B cell (primary cell): ENCODE results near the gene RNPC3. TPM values are rescaled to one million over a fixed set of nuclear protein-coding genes. Genes with fewer than 3 reads are reported as not detected.
"Not testable (repeated sequence)": the region's sequence is repeated elsewhere in the genome, so short reads cannot be mapped to it uniquely, and the experiment has no call there.

Source experiments
- ATAC-seq: fragments of 200-7000 bp; cut with Tn5 transposase; one replicate; pipeline ENCODE4 v1.10.0; 2021; ENCODE audit warnings: low read depth, mild to moderate bottlenecking, moderate number of reproducible peaks, moderate library complexity
- CTCF ChIA-PET: fragments of 350-600 bp; sonication (Branson Sonifier 250); formaldehyde crosslinking; loops from one replicate; lab custom pipeline; 2021; ENCODE audit warnings: antibody characterized with exemption, inconsistent platforms; lab: Charles Lee
- POLR2A ChIA-PET: fragments of 350-600 bp; sonication (Branson Sonifier 250); formaldehyde crosslinking; loops from one replicate; lab custom pipeline; 2021; ENCODE audit warnings: antibody characterized with exemption; lab: Charles Lee
- DNase-seq: peaks from one replicate; pipeline ENCODE4 v3.0.0; 2013
- H2AFZ ChIP-seq: 2 replicates; pipeline ENCODE4 v1.6.1; 2012; ENCODE audit warnings: mild to moderate bottlenecking, low read depth, low read length; ENCODE audit not compliant: insufficient read depth, poor library complexity, severe bottlenecking
- H3K27ac ChIP-seq, 2 donors: 1 replicate in 1 of 2; 2 replicates in 1 of 2; pipeline ENCODE4 v1.5.1; 2012 to 2013; ENCODE audit warnings: low read length in 2 of 2, mild to moderate bottlenecking in 2 of 2, moderate library complexity in 1 of 2
- H3K27me3 ChIP-seq, 4 experiments: fragments of 200-600 bp in 1 of 4; sonication (generic) in 1 of 4; replicated peaks in 1 of 4; 1 replicate in 2 of 4; 2 replicates in 2 of 4; pipeline versions ENCODE4 v1.6.1 to v1.7.0; 2013 to 2016; ENCODE audit warnings: low read length in 3 of 4, mild to moderate bottlenecking in 2 of 4, mixed read lengths in 1 of 4, moderate library complexity in 1 of 4; ENCODE audit not compliant: insufficient read depth in 4 of 4, control insufficient read depth in 3 of 4; ENCODE audit errors: control extremely low read depth in 1 of 4
- H3K36me3 ChIP-seq, 2 experiments: replicated peaks in 1 of 2; 1 replicate in 1 of 2; 2 replicates in 1 of 2; pipeline versions ENCODE4 v1.6.1 to v1.7.1; 2013; ENCODE audit warnings: low read length in 1 of 2; ENCODE audit not compliant: insufficient read depth in 2 of 2, control insufficient read depth in 1 of 2; ENCODE audit errors: control extremely low read depth in 1 of 2, extremely low read depth in 1 of 2
- H3K4me1 ChIP-seq, 2 donors: fragments of 200-600 bp in 1 of 2; sonication (generic) in 1 of 2; 1 replicate in 1 of 2; 2 replicates in 1 of 2; pipeline versions ENCODE4 v1.5.1 to v1.6.1; 2013 to 2017; ENCODE audit warnings: low read length in 2 of 2; ENCODE audit not compliant: control insufficient read depth in 2 of 2, insufficient read depth in 2 of 2
- H3K4me2 ChIP-seq: replicated peaks from 2 replicates; pipeline ENCODE3; 2012; ENCODE audit warnings: mild to moderate bottlenecking, low read depth, low read length; ENCODE audit not compliant: poor library complexity, severe bottlenecking
- H3K4me3 ChIP-seq, 5 experiments: fragments of 200-600 bp in 1 of 5; sonication (generic) in 1 of 5; 1 replicate in 3 of 5; 2 replicates in 2 of 5; pipeline versions ENCODE4 v1.5.1 to v1.7.0; 2011 to 2016; ENCODE audit warnings: low read length in 4 of 5, mild to moderate bottlenecking in 4 of 5, low read depth in 2 of 5, control low read depth in 1 of 5, moderate library complexity in 1 of 5; ENCODE audit not compliant: insufficient read depth in 1 of 5; ENCODE audit errors: control extremely low read depth in 1 of 5, extremely low read depth in 1 of 5
- H3K79me2 ChIP-seq: fragments of 200-600 bp; sonication (generic); one replicate; pipeline ENCODE4 v1.6.0; 2016; ENCODE audit warnings: low read length; ENCODE audit not compliant: control insufficient read depth, insufficient read depth
- H3K9ac ChIP-seq: fragments of 200-600 bp; sonication (generic); 2 replicates; pipeline ENCODE4 v1.6.1; 2017; ENCODE audit warnings: mild to moderate bottlenecking, low read length, moderate library complexity
- H3K9me3 ChIP-seq, 3 donors: one replicate each; pipeline versions ENCODE4 v1.6.1 to v1.7.1; 2013; ENCODE audit warnings: low read length in 2 of 3; ENCODE audit not compliant: control insufficient read depth in 2 of 3, insufficient read depth in 1 of 3; ENCODE audit errors: control extremely low read depth in 1 of 3
- H4K20me1 ChIP-seq: 2 replicates; pipeline ENCODE4 v1.6.0; 2012; ENCODE audit warnings: mild to moderate bottlenecking, low read length; ENCODE audit not compliant: insufficient read depth, control insufficient read depth, poor library complexity, severe bottlenecking
- H3K27ac Mint-ChIP-seq: one replicate; pipeline ENCODE4 v1.8.0; 2021; ENCODE audit warnings: mixed read lengths
- H3K27me3 Mint-ChIP-seq: one replicate; pipeline ENCODE4 v1.8.0; 2021; ENCODE audit warnings: mixed read lengths
- H3K4me1 Mint-ChIP-seq: one replicate; pipeline ENCODE4 v1.8.0; 2021; ENCODE audit warnings: mixed read lengths
- H3K4me3 Mint-ChIP-seq: one replicate; pipeline ENCODE4 v1.8.0; 2021; ENCODE audit warnings: mixed read lengths
- H3K9me3 Mint-ChIP-seq: one replicate; pipeline ENCODE4 v1.8.0; 2022; ENCODE audit warnings: mixed read lengths; ENCODE audit not compliant: insufficient read depth
- EZH2 ChIP-seq: IDR thresholded peaks from 2 replicates; pipeline ENCODE4 v1.6.1; 2012; ENCODE audit warnings: borderline replicate concordance, low read depth, mild to moderate bottlenecking, moderate library complexity, low read length; ENCODE audit not compliant: insufficient read depth, poor library complexity, severe bottlenecking
- WGBS: methylation state at CpG from one replicate; pipeline ENCODE4 v1.1.5; 2013; ENCODE audit warnings: missing lambda C conversion rate; ENCODE audit not compliant: insufficient coverage; 5-methylcytosine and 5-hydroxymethylcytosine counted together
- intact Hi-C: fragments of 100-400 bp; cut with micrococcal nuclease; formaldehyde crosslinking; loops from one replicate; pipeline ENCODE4 v1.10.0; 2022
- polyA plus RNA-seq: library from polyadenylated mRNA; depleted of rRNA; stranded (reverse); fragments of >200 nt; gene quantifications from 2 replicates; pipeline ENCODE4 v1.2.3, GENCODE V29; 2012
- total RNA-seq, 2 donors: library from RNA; stranded (reverse); fragments of 120-200 nt in 1 of 2; gene quantifications; 1 replicate in 1 of 2; 2 replicates in 1 of 2; pipeline versions ENCODE4 v1.2.3 to v1.2.4, GENCODE V29; 2013 to 2022
- TF ChIP-seq, protein P1 (sequence below): fragments of 200-600 bp; IDR thresholded peaks from one replicate; pipeline ENCODE4 v1.8.0; 2022; ENCODE audit warnings: antibody characterized with exemption, mild to moderate bottlenecking

The RNPC3 gene
- total and polyA plus RNA-seq, 2 donors (not counting 1 experiment from before 2014, with no cell fraction given), result 32.0 to 83.6 TPM

DNA sequence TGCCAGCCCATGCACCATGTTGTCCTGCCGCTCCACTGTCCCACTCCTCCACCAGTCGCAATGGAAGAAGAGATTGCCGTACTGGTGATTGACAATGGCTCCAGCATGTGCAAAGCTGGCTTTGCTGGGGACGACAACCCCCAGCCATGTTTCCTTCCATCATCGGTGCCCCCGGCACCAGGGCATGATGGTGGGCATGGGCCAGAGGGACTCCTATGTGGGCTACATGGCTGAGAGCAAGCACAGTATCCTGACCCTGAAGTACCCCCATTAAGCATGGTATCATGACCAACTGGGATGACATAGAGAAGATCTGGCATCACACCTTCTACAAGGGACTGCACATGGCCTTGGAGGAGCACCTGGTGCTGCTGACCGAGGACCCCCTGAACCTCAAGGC lies 44.0 kb downstream of the RNPC3 start:
- Mint-ChIP-seq H3K27ac (no peak overlapping the region), H3K4me1 (no peaks in the 10 kb centered on the region), H3K9me3 (no peaks in the 10 kb centered on the region), H3K27me3 (no peaks in the 10 kb centered on the region), H3K4me3 (no peak overlapping the region)
- ChIA-PET POLR2A (no interaction called here), CTCF (no interaction called here)
- H3K27me3 ChIP-seq, result no peaks in the 10 kb centered on the region
- no peak for ATAC-seq
- H3K4me2 ChIP-seq, result no peak overlapping the region
- DNase-seq, result no peak
- WGBS, result 98% methylated on average over 4 of the region's 7 CpGs
- H3K27ac ChIP-seq, result no peak overlapping the region
- no peaks in the 10 kb centered on the region for H3K79me2 ChIP-seq
- no peaks in the 10 kb centered on the region for H4K20me1 ChIP-seq
- H3K36me3 ChIP-seq, result peaks cover 2 to 7% of the 10 kb centered on the region in 2 experiments
- H3K4me1 ChIP-seq, result no peaks in the 10 kb centered on the region
- no peak overlapping the region for H3K9ac ChIP-seq
- no peak overlapping the region for H2AFZ ChIP-seq
- TF ChIP-seq, protein P1, sequence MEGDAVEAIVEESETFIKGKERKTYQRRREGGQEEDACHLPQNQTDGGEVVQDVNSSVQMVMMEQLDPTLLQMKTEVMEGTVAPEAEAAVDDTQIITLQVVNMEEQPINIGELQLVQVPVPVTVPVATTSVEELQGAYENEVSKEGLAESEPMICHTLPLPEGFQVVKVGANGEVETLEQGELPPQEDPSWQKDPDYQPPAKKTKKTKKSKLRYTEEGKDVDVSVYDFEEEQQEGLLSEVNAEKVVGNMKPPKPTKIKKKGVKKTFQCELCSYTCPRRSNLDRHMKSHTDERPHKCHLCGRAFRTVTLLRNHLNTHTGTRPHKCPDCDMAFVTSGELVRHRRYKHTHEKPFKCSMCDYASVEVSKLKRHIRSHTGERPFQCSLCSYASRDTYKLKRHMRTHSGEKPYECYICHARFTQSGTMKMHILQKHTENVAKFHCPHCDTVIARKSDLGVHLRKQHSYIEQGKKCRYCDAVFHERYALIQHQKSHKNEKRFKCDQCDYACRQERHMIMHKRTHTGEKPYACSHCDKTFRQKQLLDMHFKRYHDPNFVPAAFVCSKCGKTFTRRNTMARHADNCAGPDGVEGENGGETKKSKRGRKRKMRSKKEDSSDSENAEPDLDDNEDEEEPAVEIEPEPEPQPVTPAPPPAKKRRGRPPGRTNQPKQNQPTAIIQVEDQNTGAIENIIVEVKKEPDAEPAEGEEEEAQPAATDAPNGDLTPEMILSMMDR, result no peak
- TF ChIP-seq EZH2, result no peak
- H3K9me3 ChIP-seq, result peaks cover 0 to 10% (median 0%) of the 10 kb centered on the region in 3 donors
- intact Hi-C loops, result no loop called here
- H3K4me3 ChIP-seq, result no peak overlapping the region

DNA sequence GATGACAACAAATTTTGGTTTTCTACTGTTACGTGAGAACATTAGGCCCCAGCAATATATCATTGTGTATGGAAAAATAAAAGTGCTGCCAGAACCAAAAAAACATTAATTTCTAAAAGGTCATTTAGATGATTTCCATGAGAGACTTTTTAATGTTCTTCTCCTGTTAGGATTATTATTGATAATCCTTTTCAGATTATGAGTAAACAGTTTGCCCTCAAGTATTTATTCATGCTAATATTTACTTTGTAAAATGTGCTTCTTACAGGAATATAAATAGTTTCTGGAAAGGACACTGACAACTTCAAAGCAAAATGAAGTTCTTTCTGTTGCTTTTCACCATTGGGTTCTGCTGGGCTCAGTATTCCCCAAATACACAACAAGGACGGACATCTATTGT lies 45.8 kb downstream of the RNPC3 start, which contains the start of gene AMY2B:
Gene AMY2B (plus strand): TSS at position 301 of the 400 bp plus-strand sequence. CDS start 14 bp downstream, at position 315.
- DNase-seq, POLR2A ChIA-PET, H3K9ac ChIP-seq, H4K20me1 ChIP-seq, H3K36me3 ChIP-seq, H2AFZ ChIP-seq, H3K27ac ChIP-seq, H3K4me1 ChIP-seq, CTCF ChIA-PET, ATAC-seq, H3K27ac Mint-ChIP-seq, H3K27me3 ChIP-seq, H3K9me3 ChIP-seq, H3K27me3 Mint-ChIP-seq, H3K79me2 ChIP-seq, H3K4me2 ChIP-seq, intact Hi-C loops, H3K4me3 ChIP-seq, H3K4me1 Mint-ChIP-seq, H3K9me3 Mint-ChIP-seq, H3K4me3 Mint-ChIP-seq: not testable (repeated sequence)
- no CpG with 5 or more reads among the region's 2 CpGs for whole genome bisulfite sequencing
